GM18909 (cell line): ENCODE measurements around the gene CRELD2.
"Not testable (repeated sequence)": the region's sequence is repeated elsewhere in the genome, so short reads cannot be mapped to it uniquely, and the experiment has no call there.

ENCODE experiments used
- ATAC-seq: cut with Tn5 transposase; IDR thresholded peaks from one replicate; pipeline ENCODE4 v1.9.1; 2021; ENCODE audit warnings: mild to moderate bottlenecking; ENCODE audit not compliant: unreplicated experiment, poor library complexity

Gene CRELD2

GRCh38 chr22:49943405-49943765 is 25.0 kb downstream of the CRELD2 start:
- no peak for ATAC-seq

GRCh38 chr22:49943771-49944398 is 25.5 kb downstream of the CRELD2 start:
- ATAC-seq = no peak

- ATAC-seq = no peak
Measured at GRCh38 chr22:49944399-49944891, 26.0 kb downstream of the CRELD2 start.

GRCh38 chr22:49945042-49945794 is 26.8 kb downstream of the CRELD2 start:
- ATAC-seq = not testable (repeated sequence)

GRCh38 chr22:49946612-49947295 is 28.3 kb downstream of the CRELD2 start:
- no peak for ATAC-seq

GRCh38 chr22:49947296-49947622 is 28.8 kb downstream of the CRELD2 start:
- no peak for ATAC-seq

- ATAC-seq = no peak
Measured at GRCh38 chr22:49948116-49948957, 29.9 kb downstream of the CRELD2 start.

- no peak for ATAC-seq
Measured at GRCh38 chr22:49948958-49949913, 30.8 kb downstream of the CRELD2 start.

- ATAC-seq = no peak
Measured at GRCh38 chr22:49949914-49950292, 31.5 kb downstream of the CRELD2 start.

- ATAC-seq = no peak
Measured at GRCh38 chr22:49950396-49950994, 32.1 kb downstream of the CRELD2 start.

GRCh38 chr22:49951000-49951677 is 32.7 kb downstream of the CRELD2 start:
- no peak for ATAC-seq

- no peak for ATAC-seq
Measured at GRCh38 chr22:49951678-49951985, 33.2 kb downstream of the CRELD2 start.

GRCh38 chr22:49951986-49952896 is 33.8 kb downstream of the CRELD2 start:
- no peak for ATAC-seq

- ATAC-seq = no peak
Measured at GRCh38 chr22:49953027-49953679, 34.7 kb downstream of the CRELD2 start.

GRCh38 chr22:49953680-49954344 is 35.4 kb downstream of the CRELD2 start:
- no peak for ATAC-seq

GRCh38 chr22:49954354-49954753 is 35.9 kb downstream of the CRELD2 start:
- no peak for ATAC-seq
